ENCODE results near the gene CAV3.

DNA sequence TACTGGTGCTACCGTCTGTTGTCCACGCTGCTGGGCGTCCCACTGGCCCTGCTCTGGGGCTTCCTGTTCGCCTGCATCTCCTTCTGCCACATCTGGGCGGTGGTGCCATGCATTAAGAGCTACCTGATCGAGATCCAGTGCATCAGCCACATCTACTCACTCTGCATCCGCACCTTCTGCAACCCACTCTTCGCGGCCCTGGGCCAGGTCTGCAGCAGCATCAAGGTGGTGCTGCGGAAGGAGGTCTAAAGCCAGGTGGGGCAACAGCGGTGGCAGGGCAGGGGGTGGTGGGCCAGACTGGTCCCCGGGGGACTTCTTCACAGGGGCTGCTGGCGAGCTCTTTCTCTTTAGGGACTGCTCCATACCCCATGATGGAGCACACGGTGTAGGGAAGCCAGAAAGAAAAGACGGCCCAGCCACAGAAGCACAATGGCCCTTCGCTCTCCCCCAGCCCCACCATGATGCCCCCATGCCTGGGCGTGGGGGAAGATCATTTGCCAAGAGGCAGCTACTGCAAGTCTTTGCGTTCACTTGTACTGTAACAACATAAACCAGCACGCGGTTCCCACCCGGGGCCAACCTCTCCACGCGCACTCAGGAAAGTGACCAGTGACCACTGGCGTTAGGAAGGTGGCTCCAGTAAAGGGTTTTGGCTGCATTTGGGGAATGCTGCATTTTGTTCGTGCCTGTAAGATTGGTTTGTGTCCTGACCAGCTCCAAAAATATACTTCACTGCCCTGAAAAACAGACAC lies 12.2 kb downstream of the CAV3 start:
- TF ChIP-seq, protein P1, sequence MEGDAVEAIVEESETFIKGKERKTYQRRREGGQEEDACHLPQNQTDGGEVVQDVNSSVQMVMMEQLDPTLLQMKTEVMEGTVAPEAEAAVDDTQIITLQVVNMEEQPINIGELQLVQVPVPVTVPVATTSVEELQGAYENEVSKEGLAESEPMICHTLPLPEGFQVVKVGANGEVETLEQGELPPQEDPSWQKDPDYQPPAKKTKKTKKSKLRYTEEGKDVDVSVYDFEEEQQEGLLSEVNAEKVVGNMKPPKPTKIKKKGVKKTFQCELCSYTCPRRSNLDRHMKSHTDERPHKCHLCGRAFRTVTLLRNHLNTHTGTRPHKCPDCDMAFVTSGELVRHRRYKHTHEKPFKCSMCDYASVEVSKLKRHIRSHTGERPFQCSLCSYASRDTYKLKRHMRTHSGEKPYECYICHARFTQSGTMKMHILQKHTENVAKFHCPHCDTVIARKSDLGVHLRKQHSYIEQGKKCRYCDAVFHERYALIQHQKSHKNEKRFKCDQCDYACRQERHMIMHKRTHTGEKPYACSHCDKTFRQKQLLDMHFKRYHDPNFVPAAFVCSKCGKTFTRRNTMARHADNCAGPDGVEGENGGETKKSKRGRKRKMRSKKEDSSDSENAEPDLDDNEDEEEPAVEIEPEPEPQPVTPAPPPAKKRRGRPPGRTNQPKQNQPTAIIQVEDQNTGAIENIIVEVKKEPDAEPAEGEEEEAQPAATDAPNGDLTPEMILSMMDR (IDR thresholded peaks at IDR 0.05; ENCODE audit: low read depth, low read length), result no peak
- no peak for TF ChIP-seq EZH2phosphoT487 (IDR thresholded peaks at IDR 0.05; ENCODE audit: low read depth)

Measured in OCI-LY3 (cell line).